Ovary (tissue), 9 donors: Measurements from ENCODE around the gene LYPLAL1. TPM values are rescaled to one million over a fixed set of nuclear protein-coding genes. Genes with fewer than 3 reads are reported as not detected.

Source experiments
- DNase-seq, 5 donors: peaks; one replicate each; pipeline ENCODE4 v3.0.0-alpha.2; 2019 to 2020
- H3K27ac ChIP-seq, 2 donors: fragments of 200-600 bp; one replicate each; pipeline versions ENCODE4 v1.5.1 to v1.8.0; 2019 to 2022
- H3K27me3 ChIP-seq: fragments of 200-600 bp; one replicate; pipeline ENCODE4 v1.8.0; 2022
- H3K36me3 ChIP-seq: fragments of 200-600 bp; sonication (generic); one replicate; pipeline ENCODE4 v1.5.1; 2019
- H3K4me1 ChIP-seq: one replicate; pipeline ENCODE4 v1.8.1; 2013; ENCODE audit warnings: mild to moderate bottlenecking, moderate library complexity; ENCODE audit not compliant: insufficient read depth
- H3K4me3 ChIP-seq: fragments of 200-600 bp; sonication (generic); one replicate; pipeline ENCODE4 v1.5.1; 2017
- H3K9me3 ChIP-seq, 2 donors: fragments of 200-600 bp in 1 of 2; sonication (generic) in 1 of 2; one replicate each; pipeline versions ENCODE4 v1.5.1 to v1.8.1; 2013 to 2019; ENCODE audit warnings: mild to moderate bottlenecking in 1 of 2, moderate library complexity in 1 of 2
- CTCF ChIP-seq, 3 donors: fragments of 450-650 bp in 2 of 3; fragments of 200-600 bp in 1 of 3; IDR thresholded peaks; one replicate each; pipeline versions ENCODE4 v1.5.1 to v1.8.0; 2016 to 2022; ENCODE audit warnings: antibody characterized with exemption in 3 of 3, mild to moderate bottlenecking in 1 of 3
- EP300 ChIP-seq: sonication (generic); formaldehyde crosslinking; IDR thresholded peaks from one replicate; pipeline ENCODE4 v1.6.1; 2017; ENCODE audit warnings: antibody characterized with exemption
- POLR2A ChIP-seq: fragments of 450-650 bp; IDR thresholded peaks from one replicate; pipeline ENCODE4 v1.6.1; 2017; ENCODE audit warnings: antibody characterized with exemption, mild to moderate bottlenecking, moderate library complexity
- WGBS, 3 donors: extraction: QIAGEN DNeasy Blood & Tissue Kit in 1 of 3; methylation state at CpG; one replicate each; pipeline versions ENCODE4 v1.1.5 to v1.1.7; 2013 to 2017; 5-methylcytosine and 5-hydroxymethylcytosine counted together
- intact Hi-C, 4 donors: fragments of 100-400 bp; cut with DNase I; formaldehyde crosslinking; loops; one replicate each; pipeline versions ENCODE4 v1.11.0 to v1.15.1; 2022 to 2023
- polyA plus RNA-seq, 2 donors: library from polyadenylated mRNA; stranded (reverse); fragments of 200-250 nt in 1 of 2; fragments of 350-450 nt in 1 of 2; fragmentation: Illumina TruSeq in 1 of 2; extraction: RNeasy Lipid Tissue Mini Kit (QIAGEN cat#74804) in 1 of 2; gene quantifications; one replicate each; pipeline ENCODE4 v1.2.3, GENCODE V29; 2013 to 2014
- total RNA-seq, 7 donors: library from RNA; depleted of rRNA in 2 of 7; stranded (reverse); fragments of >200 nt in 2 of 7; fragmentation: NEBNext Ultra II Directional in 3 of 7; extraction: Animal tissue kit (Norgen Biotek cat#: 25700) in 3 of 7; gene quantifications; one replicate each; pipeline versions ENCODE4 v1.1.0 to v1.2.4, GENCODE V29; 2016 to 2023
- donor health status: DM: no; HTN: no; CAD: no; lungs with moderate emphysema.
- donor health status: DM: no; HTN: no; CAD: no.
- donor health status: Bipolar disorder and iron deficiency.
- donor health status: DM: yes; HTN: yes; CAD: no.
- donor health status: DM: no; HTN: no; CAD: no.
- donor health status: DM: yes; HTN: yes; CAD: no.

LYPLAL1 gene
- total and polyA plus RNA-seq, 9 donors, result 14.7 to 43.8 (median 36.8) TPM

DNA sequence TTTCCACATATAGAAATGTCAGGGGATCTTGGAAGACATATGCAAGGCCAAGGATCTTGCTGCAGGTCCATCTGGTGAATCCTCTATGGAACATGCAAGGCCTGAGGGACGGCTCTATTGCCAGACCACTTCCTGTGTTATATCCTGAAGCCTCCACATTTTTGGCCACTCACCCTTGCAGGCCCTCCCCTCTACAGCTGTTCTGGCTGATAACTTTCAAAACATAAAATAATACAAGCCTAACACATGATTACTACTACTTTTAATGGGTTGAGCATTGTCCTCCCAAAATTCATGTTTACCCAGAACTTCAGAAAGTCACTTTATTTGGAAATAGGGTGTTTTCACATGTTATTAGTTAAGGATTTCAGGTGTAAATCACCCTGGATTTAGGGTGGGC is 18.5 kb upstream of the LYPLAL1 start:
- H3K27ac ChIP-seq, result no peak overlapping the region
- H3K9me3 ChIP-seq, result no peaks in the 10 kb centered on the region
- 24 to 58% (median 45%) methylated on average over 1 of the region's 1 CpG for WGBS, 3 donors
- no peaks in the 10 kb centered on the region for H3K36me3 ChIP-seq
- no peak for DNase-seq
- H3K4me3 ChIP-seq, result no peak overlapping the region
- no peaks in the 10 kb centered on the region for H3K27me3 ChIP-seq
- intact Hi-C loops, result no loop called here
- no peak for TF ChIP-seq POLR2A
- no peak for TF ChIP-seq CTCF (IDR thresholded peaks at IDR 0.05)
- TF ChIP-seq EP300, result no peak
- no peaks in the 10 kb centered on the region for H3K4me1 ChIP-seq

GRCh38 chr1:219159946-219160645 is 13.6 kb upstream of the LYPLAL1 start:
- no peak for TF ChIP-seq EP300
- no peak for TF ChIP-seq CTCF (IDR thresholded peaks at IDR 0.05)
- intact Hi-C loops, result no loop called here
- WGBS, 3 donors, result 84 to 93% (median 85%) methylated on average over 4 of the region's 4 CpGs
- Histone ChIP-seq H3K36me3 (no peaks in the 10 kb centered on the region), H3K9me3 (no peaks in the 10 kb centered on the region), H3K27ac (no peak overlapping the region), H3K4me1 (no peaks in the 10 kb centered on the region), H3K4me3 (no peak overlapping the region), H3K27me3 (no peaks in the 10 kb centered on the region)
- DNase-seq, result no peak

DNA sequence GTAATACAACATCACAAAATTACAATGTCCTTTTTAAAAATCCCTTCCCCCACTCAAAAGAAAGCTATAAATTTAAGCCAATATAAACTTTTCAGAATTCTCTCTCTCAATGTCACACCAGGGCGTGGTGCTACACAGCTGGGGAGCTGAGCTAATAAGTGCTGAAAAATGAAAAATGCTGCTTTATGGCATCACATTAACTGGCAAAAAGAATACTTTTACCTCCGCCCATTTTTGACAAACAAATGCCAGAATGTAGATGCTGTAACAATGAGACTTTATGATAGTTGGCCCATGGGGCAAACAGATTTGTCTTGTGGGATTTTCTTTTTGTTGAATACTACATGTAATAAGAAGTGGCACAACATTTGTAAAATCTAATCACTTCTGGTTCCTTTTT is 12.7 kb upstream of the LYPLAL1 start:
- Histone ChIP-seq H3K36me3 (no peaks in the 10 kb centered on the region), H3K27me3 (no peaks in the 10 kb centered on the region)
- 81 to 90% (median 81%) methylated on average over 2 of the region's 2 CpGs for WGBS, 3 donors

GRCh38 chr1:219161371-219161770 is 12.3 kb upstream of the LYPLAL1 start:
- no peak for DNase-seq
- H3K27me3 ChIP-seq, result no peaks in the 10 kb centered on the region
- no peaks in the 10 kb centered on the region for H3K4me1 ChIP-seq
- no peaks in the 10 kb centered on the region for H3K9me3 ChIP-seq
- WGBS, 3 donors, result 92 to 98% (median 93%) methylated on average over 1 of the region's 1 CpG
- TF ChIP-seq POLR2A (no peak), EP300 (no peak), CTCF (IDR thresholded peaks at IDR 0.05) (no peak)
- no peaks in the 10 kb centered on the region for H3K36me3 ChIP-seq
- H3K4me3 ChIP-seq, result no peak overlapping the region
- H3K27ac ChIP-seq, result no peak overlapping the region
- intact Hi-C loops, result no loop called here

More for the DNA sequence above, 12.7 kb upstream of the LYPLAL1 start:
- Histone ChIP-seq H3K9me3 (no peaks in the 10 kb centered on the region), H3K4me1 (no peaks in the 10 kb centered on the region), H3K4me3 (no peak overlapping the region), H3K27ac (no peak overlapping the region)
- intact Hi-C loops, result no loop called here
- DNase-seq, result no peak
- TF ChIP-seq CTCF (IDR thresholded peaks at IDR 0.05), result no peak
- TF ChIP-seq EP300, result no peak
- TF ChIP-seq POLR2A, result no peak
